ENCODE measurements around the gene RAPGEF4.

DNA sequence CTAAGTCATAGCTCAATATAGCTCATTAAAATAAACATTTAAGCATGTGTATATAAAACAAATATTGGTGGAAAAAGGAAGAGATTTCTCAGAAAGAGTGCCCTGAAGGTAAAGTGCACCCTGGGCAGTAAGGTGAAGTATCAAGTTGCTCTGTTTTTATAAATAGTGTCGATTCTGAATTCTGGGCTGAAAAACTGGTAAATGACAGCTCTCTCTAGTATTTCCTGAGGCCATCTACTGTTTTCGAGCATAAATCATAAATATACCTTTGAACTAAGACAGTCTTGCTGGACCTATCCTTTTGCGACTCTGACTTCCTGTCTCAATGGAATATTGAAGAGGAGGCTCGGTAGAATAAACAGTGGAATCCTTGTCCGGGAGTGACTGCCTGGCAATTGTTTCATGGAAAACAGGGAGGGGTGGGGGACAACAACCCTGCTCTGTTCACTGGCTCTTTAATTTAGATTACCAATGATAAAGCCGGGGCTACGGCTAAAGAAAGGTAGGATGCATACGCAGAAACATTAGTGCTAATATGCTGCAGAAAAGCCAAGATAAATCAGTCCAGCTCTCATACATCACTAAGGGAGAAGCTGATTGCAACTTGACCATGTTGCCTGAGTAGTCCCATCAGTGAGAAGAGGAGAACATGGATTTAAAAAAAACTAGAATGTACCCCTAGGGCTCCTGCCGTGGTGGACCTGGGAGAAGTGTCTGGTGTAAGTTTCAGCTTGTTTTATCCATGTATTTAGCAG lies 124.1 kb downstream of the RAPGEF4 start:
- TF ChIP-seq, protein P1, sequence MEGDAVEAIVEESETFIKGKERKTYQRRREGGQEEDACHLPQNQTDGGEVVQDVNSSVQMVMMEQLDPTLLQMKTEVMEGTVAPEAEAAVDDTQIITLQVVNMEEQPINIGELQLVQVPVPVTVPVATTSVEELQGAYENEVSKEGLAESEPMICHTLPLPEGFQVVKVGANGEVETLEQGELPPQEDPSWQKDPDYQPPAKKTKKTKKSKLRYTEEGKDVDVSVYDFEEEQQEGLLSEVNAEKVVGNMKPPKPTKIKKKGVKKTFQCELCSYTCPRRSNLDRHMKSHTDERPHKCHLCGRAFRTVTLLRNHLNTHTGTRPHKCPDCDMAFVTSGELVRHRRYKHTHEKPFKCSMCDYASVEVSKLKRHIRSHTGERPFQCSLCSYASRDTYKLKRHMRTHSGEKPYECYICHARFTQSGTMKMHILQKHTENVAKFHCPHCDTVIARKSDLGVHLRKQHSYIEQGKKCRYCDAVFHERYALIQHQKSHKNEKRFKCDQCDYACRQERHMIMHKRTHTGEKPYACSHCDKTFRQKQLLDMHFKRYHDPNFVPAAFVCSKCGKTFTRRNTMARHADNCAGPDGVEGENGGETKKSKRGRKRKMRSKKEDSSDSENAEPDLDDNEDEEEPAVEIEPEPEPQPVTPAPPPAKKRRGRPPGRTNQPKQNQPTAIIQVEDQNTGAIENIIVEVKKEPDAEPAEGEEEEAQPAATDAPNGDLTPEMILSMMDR (conservative IDR thresholded peaks at IDR 0.05), result no peak
- no peak for TF ChIP-seq EZH2 (IDR thresholded peaks at IDR 0.05; ENCODE audit: low read depth)
